Right lobe of liver (tissue), 4 donors: ENCODE results near the gene STN1.

Experiments used
- POLR2A ChIP-seq: fragments of 450-650 bp; IDR thresholded peaks from one replicate; pipeline ENCODE4 v1.6.1; 2017; ENCODE audit warnings: antibody characterized with exemption, mild to moderate bottlenecking
- TF ChIP-seq, protein P1 (sequence below), 4 donors: fragments of 200-600 bp in 3 of 4; fragments of 450-650 bp in 1 of 4; IDR thresholded peaks; one replicate each; pipeline versions ENCODE4 v1.5.1 to v1.8.0; 2016 to 2022; ENCODE audit warnings: antibody characterized with exemption in 4 of 4, mild to moderate bottlenecking in 2 of 4
- donor health status: DM: no; HTN: no; CAD: no.
- donor health status: DM: no; HTN: no; CAD: no.
- donor health status: DM: no; HTN: yes; CAD: no.

GRCh38 chr10:103890688-103891087 is 27.3 kb downstream of the STN1 start:
- no peak for TF ChIP-seq POLR2A
- TF ChIP-seq, protein P1, sequence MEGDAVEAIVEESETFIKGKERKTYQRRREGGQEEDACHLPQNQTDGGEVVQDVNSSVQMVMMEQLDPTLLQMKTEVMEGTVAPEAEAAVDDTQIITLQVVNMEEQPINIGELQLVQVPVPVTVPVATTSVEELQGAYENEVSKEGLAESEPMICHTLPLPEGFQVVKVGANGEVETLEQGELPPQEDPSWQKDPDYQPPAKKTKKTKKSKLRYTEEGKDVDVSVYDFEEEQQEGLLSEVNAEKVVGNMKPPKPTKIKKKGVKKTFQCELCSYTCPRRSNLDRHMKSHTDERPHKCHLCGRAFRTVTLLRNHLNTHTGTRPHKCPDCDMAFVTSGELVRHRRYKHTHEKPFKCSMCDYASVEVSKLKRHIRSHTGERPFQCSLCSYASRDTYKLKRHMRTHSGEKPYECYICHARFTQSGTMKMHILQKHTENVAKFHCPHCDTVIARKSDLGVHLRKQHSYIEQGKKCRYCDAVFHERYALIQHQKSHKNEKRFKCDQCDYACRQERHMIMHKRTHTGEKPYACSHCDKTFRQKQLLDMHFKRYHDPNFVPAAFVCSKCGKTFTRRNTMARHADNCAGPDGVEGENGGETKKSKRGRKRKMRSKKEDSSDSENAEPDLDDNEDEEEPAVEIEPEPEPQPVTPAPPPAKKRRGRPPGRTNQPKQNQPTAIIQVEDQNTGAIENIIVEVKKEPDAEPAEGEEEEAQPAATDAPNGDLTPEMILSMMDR (IDR thresholded peaks at IDR 0.05) = no peak
